OCI-LY1 (cell line): ENCODE measurements around the gene SPATA25.

ENCODE experiments used
- CTCF ChIP-seq: fragments of 200-600 bp; sonication (generic), shearing (Covaris generic); IDR thresholded peaks from 2 replicates; pipeline ENCODE4 v1.5.1; 2017; ENCODE audit warnings: mild to moderate bottlenecking, antibody characterized with exemption, low read length, moderate library complexity, mixed read lengths
- EZH2 ChIP-seq: fragments of 200-600 bp; sonication (generic), shearing (Covaris generic); IDR thresholded peaks from 2 replicates; pipeline ENCODE4 v1.8.0; 2017; ENCODE audit warnings: borderline replicate concordance, mixed run types, mild to moderate bottlenecking, antibody characterized with exemption, low read length, moderate library complexity, mixed read lengths

- TF ChIP-seq CTCF: no peak
- TF ChIP-seq EZH2: no peak
Measured at GRCh38 chr20:45917790-45918141, 30.3 kb upstream of the SPATA25 start.
